Middle frontal gyrus (tissue), 1 donor: ENCODE measurements around the gene STK39.
"Not testable (repeated sequence)": the region's sequence is repeated elsewhere in the genome, so short reads cannot be mapped to it uniquely, and the experiment has no call there.

Experiments
- DNase-seq: peaks from one replicate; pipeline ENCODE4 v3.0.0-alpha.2; 2015; ENCODE audit warnings: low spot score; ENCODE audit errors: extremely low spot score

The STK39 gene

GRCh38 chr2:168050377-168050776, 197.0 kb downstream of the STK39 start:
- DNase-seq, result no peak

GRCh38 chr2:168049609-168050008, 197.8 kb downstream of the STK39 start:
- DNase-seq, result no peak

- DNase-seq, result no peak
Observed at GRCh38 chr2:168047091-168047690, 200.2 kb downstream of the STK39 start.

- DNase-seq, result no peak
Observed at GRCh38 chr2:168044579-168044978, 202.8 kb downstream of the STK39 start.

GRCh38 chr2:168044176-168044575, 203.2 kb downstream of the STK39 start:
- DNase-seq, result no peak

GRCh38 chr2:168042127-168042824, 205.1 kb downstream of the STK39 start:
- not testable (repeated sequence) for DNase-seq

GRCh38 chr2:168039881-168040280, 207.5 kb downstream of the STK39 start:
- DNase-seq, result no peak

- DNase-seq, result no peak
Observed at GRCh38 chr2:168037778-168038177, 209.6 kb downstream of the STK39 start.

GRCh38 chr2:168035458-168035857, 211.9 kb downstream of the STK39 start:
- DNase-seq, result no peak

- no peak for DNase-seq
Observed at GRCh38 chr2:168034616-168035015, 212.8 kb downstream of the STK39 start.

GRCh38 chr2:168033966-168034365, 213.4 kb downstream of the STK39 start:
- DNase-seq, result no peak

GRCh38 chr2:168032091-168032490, 215.3 kb downstream of the STK39 start:
- DNase-seq, result no peak

GRCh38 chr2:168030862-168031624, 216.4 kb downstream of the STK39 start:
- DNase-seq, result no peak

GRCh38 chr2:168029071-168029470, 218.3 kb downstream of the STK39 start:
- no peak for DNase-seq

GRCh38 chr2:168028362-168028761, 219.0 kb downstream of the STK39 start:
- no peak for DNase-seq

GRCh38 chr2:168025487-168026202, 221.8 kb downstream of the STK39 start:
- no peak for DNase-seq

GRCh38 chr2:168024459-168024858, 222.9 kb downstream of the STK39 start:
- no peak for DNase-seq

GRCh38 chr2:168021800-168022587, 225.4 kb downstream of the STK39 start:
- DNase-seq, result no peak

GRCh38 chr2:168015274-168015953, 232.0 kb downstream of the STK39 start:
- no peak for DNase-seq

GRCh38 chr2:168009900-168010299, 237.5 kb downstream of the STK39 start:
- DNase-seq, result no peak
